Middle frontal gyrus (tissue), 1 donor: ENCODE measurements around the gene IRF1.
"Not testable (repeated sequence)": the region's sequence is repeated elsewhere in the genome, so short reads cannot be mapped to it uniquely, and the experiment has no call there.

Source experiments
- DNase-seq: peaks from one replicate; pipeline ENCODE4 v3.0.0-alpha.2; 2015; ENCODE audit warnings: low spot score; ENCODE audit errors: extremely low spot score

The IRF1 gene, protein sequence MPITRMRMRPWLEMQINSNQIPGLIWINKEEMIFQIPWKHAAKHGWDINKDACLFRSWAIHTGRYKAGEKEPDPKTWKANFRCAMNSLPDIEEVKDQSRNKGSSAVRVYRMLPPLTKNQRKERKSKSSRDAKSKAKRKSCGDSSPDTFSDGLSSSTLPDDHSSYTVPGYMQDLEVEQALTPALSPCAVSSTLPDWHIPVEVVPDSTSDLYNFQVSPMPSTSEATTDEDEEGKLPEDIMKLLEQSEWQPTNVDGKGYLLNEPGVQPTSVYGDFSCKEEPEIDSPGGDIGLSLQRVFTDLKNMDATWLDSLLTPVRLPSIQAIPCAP

DNA sequence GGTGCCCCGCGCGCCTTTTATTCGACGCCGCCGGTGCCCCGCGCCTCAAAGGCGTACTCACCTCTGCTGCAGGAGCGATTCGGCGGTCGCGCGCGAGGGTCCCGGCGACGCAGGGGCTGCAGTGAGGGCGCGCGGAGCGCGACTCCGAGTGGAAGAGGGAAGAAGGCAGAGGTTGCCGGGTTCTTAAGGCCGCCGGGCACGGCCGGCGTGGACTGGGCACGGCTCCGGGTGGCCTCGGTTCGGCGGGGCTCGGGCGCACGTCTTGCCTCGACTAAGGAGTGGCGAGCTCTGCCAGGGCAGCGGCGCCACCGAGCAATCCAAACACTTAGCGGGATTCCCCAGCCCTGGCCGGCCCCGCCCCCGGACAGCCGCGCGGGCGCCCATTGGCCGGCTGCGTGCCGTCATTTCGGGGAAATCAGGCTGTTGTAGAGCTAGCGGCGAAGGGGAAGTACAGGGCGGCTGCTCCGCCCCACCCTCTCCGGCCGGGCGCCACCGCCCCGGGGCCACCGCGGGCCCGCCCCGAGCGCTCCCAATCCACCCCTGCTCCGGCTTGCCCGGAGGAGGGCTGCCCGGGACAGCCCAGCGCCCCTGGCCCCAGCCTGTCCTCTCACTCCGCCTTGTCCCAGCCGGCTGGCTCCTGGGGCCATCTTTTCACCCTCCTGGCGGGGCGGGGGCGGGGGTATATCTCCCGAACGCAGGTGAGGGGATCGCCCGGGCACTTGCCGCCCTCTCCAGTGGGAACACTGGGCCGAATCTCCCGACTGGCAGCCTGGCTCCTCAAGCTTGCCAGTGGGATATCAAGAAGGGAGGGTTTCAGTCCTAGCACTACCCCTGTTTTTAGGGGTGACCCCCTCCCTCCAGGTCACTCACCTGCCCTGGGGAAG is at the start of gene IRF1:
TSS of gene IRF1 (minus strand) at position 290 of the 884 bp plus-strand sequence. CDS start 1,295 bp downstream, outside the sequence.
- peak; percentile 89 for DNase-seq

DNA sequence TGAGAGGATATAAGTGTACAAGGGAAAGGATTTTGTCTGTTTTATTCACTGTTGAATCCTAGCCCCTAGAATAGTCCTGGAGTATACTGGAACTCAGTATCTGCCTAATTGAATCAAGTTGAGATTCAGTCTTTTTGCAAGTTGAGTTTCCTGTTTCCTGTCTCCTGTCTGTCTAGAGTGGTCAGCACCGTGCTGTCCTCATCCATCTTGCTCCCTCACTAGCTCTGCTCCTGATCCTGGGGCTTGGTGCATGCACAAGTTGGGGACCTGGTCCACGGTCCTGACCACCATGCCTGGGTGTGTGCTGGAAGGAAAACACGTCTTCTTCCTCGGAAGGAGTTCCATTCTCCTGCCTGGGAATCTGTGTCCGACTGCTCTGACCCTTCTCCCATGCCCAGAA is 49.6 kb upstream of the IRF1 start:
- DNase-seq = no peak

DNA sequence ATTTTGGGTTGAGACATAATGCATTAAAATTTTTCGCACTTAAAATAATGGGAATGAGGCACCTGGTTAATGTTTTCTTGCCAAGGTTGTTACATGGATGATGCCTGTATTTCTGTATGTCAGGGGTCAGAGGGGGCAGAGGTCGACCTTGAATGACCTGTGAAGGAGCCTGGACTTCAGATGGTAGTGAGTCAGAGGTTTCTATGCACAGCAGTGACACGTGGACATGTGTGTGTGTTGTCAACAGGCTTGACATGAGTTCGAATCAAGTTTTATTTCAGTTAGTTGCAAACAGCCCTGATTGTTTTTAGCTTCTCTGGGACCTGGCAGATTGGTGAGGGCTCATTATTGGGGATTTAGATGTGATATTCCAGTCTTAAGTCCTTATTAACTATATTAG is 49.1 kb upstream of the IRF1 start:
- DNase-seq = no peak

DNA sequence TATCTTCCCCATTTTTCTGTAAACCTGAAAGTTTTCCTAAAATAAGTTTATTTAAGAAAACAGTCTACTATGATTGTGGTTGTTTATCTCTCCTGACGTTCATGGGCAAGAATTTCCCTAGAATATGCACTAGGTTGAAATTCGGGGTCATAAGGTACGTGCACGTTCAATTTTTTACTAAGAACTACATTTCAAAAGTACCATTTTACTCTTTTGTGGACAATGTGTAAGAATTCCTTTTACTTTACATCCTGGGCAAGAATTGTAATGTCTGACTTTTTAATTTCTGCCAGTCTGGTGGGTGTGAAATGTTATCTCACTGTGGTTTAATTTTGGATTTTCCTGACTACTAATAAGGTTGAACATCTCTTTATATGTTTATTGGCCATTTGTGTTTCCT is 40.4 kb upstream of the IRF1 start:
- no peak for DNase-seq

DNA sequence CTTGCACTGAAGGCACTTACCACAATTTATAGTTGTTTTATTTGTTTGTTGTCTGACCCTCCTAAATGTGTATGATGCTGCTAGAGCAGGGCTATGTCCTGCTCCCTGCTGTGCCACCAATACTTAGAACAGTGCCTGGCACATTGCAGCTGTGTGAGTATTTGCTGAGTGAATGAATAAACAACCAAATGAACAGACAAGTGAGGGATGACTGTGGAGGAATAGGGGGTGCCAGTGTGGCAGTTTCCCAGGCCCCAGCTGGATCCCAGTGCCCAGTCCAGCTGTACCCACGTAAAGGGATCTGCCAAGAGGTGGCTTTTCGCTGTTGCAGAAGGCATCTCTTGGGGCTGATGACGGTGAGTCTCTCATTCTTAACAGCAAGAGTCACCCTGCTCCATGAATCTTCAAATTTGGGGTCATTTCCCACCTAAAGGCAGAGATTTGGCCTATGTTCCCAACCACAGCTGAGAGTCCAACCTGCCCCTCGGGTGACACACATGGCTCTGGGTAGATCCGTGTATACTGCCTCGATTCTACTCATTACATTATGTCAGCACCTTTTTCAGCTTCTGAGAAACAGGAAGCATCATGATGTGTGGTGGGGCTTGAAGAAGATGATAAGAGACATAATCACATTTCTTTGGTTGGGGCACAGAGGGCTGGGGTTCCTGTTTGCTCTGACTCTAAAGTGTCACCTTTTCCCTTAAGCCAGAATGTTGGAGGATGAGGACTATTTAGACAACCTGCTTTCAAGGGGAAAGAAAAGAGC is 38.5 kb upstream of the IRF1 start:
- no peak for DNase-seq

DNA sequence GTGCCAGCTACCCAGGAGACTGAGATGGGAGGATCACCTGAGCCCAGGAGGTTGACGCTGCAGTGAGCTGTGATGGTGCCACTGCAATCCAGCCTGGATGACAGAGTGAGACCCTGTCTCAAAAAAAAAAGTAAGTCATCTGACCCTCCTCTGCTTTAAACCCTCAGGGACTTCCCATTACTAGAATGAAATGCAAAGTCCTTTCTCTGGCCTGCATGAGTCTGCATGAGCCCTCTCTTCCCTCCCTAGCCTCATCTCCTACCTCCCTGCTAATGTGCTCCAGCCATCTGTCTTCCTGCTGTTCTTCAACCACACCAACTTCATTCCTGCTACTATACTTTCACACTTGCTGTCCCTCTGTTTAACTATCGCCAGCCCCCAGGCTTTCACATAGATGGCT is 37.4 kb upstream of the IRF1 start:
- DNase-seq = no peak

DNA sequence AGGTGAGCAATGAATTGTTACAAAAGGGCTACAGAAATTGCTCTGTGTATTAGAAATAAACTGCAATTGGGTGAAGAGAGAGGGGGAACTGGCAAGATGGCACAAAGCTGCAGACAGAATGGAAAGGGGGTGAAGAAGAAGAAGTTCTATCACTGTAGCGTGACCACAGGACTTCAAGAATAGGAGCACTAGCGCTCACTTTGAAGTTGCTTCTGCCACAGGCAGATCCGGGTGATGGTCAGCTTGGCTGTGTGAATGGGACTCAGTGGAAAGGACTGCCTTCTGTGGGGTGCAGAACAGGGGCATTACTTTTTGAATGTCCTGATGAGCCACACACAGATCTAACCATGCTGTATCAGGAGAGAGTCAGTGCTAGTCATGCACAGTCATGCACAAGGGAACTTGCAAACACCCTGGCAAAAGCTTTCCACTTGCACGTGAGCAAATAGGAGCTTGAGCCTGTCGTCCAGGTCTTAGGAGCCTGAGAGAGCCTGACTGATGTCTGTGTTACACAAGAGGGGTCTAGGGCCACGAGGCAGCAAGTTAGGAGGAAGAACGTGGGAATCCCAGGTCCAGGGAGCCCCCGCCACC is 36.5 kb upstream of the IRF1 start:
- no peak for DNase-seq

DNA sequence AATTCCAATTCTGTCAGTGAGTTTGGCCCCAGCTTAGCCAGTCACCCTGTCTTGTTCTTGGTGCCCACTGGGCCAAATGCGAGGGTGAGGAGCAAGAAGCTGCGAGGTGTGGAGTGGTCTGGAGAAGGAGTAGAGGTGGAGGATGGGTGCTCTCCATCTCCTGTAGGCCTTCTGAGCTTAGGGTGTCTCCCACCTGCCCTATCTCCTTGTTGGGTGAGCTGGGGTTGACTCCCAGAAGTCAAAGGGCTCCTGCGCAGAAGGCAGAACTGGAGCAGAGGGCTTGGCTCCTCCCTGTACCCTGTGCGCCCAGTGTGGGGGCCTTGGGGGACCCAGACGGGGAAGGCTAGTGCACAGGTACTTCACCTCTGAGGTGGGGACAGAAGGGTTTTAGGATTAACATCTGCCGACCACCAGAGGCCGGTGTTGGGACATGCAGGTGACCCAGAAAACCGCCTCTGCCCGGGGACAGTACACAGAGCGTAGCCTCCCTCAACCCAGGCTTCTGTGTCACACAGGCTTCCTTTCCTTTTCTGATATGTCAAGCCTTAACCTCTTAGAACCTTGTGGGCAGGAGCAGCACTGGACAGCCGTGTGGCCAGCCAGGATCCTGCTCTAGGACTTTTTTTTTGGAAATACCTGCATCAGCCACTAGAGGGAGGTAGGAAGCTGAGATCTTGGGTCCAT is 35.9 kb upstream of the IRF1 start:
- DNase-seq = no peak

DNA sequence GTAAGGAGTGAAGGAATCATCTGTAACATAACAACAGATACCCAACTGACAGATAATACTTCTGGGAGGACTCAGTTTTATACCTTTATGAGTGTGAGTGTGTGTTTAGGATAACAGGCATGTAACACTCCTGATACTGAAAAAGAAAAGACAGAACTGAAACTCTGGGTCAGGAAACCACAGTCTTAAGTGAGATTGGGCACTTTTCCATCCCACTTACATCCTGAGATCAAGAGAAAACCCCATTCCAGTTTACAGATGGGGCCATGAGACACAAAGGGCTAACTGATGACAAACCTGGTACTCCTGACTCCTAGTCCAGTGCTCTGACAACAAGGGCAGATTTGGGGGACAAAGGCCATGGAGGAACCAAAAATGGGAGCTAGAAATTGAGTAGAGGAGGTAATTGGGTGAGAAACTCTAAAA is 34.7 kb upstream of the IRF1 start:
- no peak for DNase-seq

DNA sequence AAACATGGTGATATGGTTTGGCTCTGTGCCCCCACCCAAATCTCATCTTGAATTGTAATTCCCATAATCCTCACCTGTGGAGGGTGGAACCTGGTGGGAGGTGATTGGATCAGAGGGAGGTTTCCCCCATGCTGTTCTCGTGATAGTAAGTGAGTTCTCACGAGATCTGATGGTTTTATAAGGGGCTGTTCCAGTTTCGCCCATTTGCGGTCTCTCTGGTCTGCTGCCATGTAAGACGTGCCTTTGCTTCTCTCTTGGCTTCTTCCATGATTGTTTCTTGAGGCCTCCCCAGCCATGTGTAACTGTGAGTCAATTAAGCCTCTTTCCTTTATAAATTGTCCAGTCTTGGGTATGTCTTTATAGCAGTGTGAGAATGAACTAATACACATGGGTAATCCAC is 34.3 kb upstream of the IRF1 start:
- not testable (repeated sequence) for DNase-seq

DNA sequence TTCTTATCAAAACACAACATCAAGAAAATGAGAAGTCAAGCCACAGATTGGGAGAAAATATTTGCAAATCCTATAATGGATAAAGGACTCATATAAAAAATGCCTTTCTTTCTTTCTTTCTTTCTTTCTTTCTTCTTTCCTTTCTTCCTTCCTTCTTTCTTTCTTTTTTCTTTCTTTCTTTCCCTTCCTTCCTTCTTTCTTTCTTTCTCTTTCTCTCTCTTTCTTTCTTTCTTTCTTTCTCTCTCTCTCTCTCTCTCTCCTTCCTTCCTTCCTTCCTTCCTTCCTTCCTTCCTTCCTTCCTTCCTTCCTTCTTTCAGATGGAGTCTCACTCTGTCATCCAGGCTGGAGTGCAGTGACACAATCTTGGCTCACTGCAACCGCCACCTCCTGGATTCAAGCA is 31.5 kb upstream of the IRF1 start:
- DNase-seq = not testable (repeated sequence)

DNA sequence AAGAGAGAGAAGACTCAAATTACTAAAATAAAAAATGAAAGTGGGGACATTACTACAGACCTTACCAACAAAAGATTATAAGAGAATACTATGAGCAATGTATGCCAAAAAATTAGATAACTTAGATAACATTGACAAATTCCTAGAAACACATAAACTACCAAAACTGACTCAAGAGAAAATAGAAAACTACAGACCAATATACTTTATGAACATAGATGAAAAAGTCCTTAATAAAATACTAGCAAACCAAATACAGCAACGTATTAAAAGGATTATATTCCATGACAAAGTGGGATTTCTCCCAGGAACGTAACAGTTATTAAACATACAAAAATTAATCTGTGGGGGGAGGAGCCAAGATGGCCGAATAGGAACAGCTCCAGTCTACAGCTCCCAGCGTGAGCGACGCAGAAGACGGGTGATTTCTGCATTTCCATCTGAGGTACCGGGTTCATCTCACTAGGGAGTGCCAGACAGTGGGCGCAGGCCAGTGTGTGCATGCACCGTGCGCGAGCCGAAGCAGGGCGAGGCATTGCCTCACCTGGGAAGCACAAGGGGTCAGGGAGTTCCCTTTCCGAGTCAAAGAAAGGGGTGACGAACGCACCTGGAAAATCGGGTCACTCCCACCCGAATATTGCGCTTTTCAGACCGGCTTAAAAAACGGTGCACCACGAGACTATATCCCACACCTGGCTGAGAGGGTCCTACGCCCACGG is 23.2 kb upstream of the IRF1 start:
- not testable (repeated sequence) for DNase-seq

DNA sequence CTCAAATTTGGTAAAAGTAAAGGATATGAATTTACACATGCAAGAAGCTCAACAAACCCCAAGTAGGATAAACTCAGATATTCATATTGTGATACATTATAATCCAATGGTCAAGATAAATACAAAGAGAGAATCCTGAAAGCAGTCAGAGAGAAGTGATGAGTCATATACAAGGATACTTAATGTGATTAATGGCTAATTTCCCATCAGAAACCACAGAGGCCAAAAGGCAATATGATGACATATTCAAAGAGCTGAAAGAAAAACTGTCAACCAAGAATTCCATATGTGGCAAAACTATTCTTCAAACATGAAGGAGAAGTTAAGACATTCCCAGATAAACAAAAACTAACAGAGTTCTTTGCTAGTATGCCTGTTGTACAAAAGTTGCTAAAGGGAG is 19.5 kb upstream of the IRF1 start:
- no peak for DNase-seq

DNA sequence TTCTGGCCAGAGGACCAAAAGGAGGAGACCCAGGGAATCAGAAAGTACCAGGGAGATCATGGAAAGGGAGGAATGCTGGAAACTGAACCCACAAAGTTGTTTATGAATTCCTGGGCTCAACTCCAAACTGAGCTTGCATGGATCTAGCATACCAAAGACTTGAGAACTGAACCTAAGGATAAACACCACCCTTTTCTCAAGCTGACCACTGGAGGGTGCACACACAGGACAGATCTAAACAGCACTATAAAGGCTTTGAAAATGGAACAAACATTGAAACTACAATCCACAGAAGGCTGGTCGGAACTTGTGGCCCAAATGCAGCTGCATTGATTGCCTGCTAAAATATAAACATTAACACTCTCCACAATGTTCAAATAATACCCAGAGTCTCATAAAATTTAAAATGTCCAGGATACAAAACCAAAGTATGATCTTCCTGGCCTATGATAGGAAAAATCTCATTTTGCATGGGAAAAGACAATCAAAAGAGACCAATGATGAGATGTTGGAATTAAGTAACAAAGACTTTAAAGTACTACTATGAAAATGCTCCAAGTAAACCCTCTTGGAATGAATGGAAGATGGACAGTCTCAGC is 15.6 kb upstream of the IRF1 start:
- no peak for DNase-seq

DNA sequence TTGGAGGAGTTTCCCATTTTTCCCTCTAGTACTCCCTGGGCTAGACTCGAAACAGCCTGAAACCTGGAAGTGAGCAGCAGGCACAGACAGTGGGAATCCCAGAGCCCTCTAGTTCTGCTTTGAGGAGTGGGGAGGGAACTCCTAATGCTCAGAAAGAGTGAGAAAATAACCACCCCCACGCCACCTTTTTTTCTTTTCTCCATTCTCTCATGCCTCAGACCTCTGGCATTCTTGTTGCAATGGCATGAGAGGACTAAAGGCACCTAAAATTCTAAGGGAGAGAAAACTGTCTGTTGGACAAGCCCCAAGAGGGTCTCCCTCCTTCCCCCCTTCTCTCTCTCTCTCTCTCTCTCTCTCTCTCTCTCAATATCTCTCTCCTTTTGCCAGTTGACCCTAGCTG is 15.1 kb upstream of the IRF1 start:
- no peak for DNase-seq

DNA sequence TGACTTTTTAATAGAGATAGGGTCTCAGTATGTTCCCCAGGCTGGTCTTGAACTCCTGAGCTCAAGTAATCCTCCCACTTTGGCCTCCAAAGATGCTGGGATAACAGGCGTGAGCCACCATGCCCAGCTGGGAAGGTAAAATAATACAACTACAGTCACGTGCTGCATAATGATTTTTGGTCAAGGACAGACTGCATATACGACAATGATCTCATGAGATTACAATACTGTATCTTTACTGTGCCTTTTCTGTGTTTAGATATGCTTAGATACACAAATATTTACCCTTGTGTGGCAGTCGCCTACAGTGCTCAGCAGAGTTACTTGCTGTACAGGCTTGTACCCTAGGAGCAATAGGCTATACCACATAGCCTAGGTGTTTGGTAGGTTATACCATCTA is 14.2 kb upstream of the IRF1 start:
- DNase-seq = no peak

DNA sequence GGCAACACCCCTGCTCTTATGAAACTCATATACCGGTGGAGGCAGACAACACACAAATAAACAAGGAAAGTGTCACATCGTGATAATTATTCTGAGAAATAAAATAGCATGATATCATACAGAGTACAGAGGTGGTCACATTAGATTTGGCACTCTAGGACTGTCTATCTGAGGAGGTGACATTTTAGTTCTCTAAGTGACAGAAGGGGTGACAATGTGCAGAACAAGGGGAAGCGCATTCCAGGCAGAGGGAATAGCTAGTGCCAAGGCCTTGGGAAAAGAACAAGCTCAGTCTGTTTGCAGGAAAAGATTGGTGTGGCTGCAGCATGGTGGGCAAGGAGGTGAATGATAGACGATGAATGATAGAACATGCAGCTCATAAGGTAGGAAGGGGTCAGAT is 12.7 kb upstream of the IRF1 start:
- no peak for DNase-seq

DNA sequence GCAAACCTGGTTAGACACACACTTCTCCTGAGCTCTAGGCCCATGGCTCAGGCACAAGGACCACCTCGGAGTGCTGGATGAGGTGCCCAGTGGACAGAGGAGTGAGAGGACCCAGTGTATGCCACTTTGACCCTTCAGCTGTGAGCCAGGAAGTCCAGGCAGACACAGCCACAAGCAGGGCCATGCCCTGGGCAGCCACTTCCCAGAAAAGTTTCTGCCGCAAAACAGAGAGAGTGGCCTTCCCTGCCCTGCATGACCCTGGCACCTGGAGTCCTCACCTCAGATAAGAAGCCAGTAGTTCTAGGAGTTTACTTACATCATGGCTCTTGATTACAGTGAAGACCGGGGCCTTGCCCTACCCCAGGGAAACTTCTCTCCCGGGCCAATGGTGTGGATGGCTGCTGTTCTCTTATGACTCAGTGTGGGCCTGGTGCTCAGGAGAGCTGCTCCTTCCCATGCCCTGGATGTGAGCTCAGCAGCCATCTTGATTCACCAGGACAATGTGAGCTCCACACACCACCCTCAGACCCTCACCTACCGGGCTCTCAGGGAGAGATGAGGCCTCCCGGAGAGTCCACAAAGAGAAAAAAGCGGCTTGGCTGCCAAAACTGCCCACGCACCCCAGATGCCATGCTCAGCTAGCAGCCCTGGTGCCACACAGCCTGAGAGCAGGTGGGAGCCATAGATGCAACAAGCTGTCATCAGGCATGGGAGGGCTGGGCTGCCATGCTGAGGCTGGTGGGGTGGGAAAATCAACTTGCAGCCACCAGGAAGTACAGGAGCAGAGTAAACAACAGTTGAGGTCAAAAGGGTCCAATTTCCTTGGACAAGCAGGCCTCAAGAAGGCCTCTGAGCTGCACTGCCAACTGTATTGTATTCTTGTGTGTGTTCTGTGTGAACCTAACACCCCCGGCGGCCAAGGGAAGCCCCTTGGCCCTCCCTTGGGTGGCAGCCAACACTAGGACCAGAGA is 11.7 kb upstream of the IRF1 start:
- DNase-seq = no peak

DNA sequence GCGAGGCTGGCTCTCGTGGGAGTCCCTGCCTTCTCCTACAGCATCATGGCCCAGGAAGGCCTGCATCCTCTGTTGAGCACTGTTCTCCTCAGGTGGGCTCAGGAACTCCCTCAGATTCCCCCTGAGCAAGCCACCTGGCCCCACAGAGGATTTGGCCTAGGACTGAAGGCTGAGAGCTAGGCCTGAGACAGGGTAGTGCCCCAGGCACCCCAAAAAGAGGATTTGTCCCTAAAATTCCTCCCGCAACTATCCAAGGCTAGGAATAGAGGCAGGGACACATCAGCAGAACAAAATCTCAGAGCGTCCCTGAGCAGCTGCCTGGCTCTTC is 11.0 kb upstream of the IRF1 start:
- no peak for DNase-seq
